Activated CD4-positive, alpha-beta T cell treated with anti-CD3 and anti-CD28 coated beads, Interleukin-2, amount 10 ng/mL, durations not matched to agents 24 days and 14 days (primary cell): Measurements from ENCODE around the gene DEPP1. TPM values are rescaled to one million over a fixed set of nuclear protein-coding genes. Genes with fewer than 3 reads are reported as not detected.

Experiments
- DNase-seq: peaks from one replicate; pipeline ENCODE4 v3.0.0; 2022
- H3K27ac Mint-ChIP-seq: one replicate; pipeline ENCODE4 v1.8.0; 2022; ENCODE audit warnings: mild to moderate bottlenecking, mixed read lengths
- H3K27me3 Mint-ChIP-seq: one replicate; pipeline ENCODE4 v1.8.0; 2022; ENCODE audit warnings: mixed read lengths
- H3K36me3 Mint-ChIP-seq: one replicate; pipeline ENCODE4 v1.8.0; 2022; ENCODE audit warnings: low read depth, mild to moderate bottlenecking, mixed read lengths
- H3K4me1 Mint-ChIP-seq: one replicate; pipeline ENCODE4 v1.8.0; 2021; ENCODE audit warnings: mixed read lengths
- H3K4me3 Mint-ChIP-seq: one replicate; pipeline ENCODE4 v1.8.0; 2022; ENCODE audit warnings: mild to moderate bottlenecking, moderate library complexity, mixed read lengths
- H3K9me3 Mint-ChIP-seq: one replicate; pipeline ENCODE4 v1.8.0; 2021; ENCODE audit warnings: mixed read lengths
- intact Hi-C: fragments of 100-400 bp; cut with micrococcal nuclease; formaldehyde crosslinking; loops from one replicate; pipeline ENCODE4 v1.15.1; 2023
- total RNA-seq: library from RNA; stranded (reverse); gene quantifications from 2 replicates; pipeline ENCODE4 v1.2.3, GENCODE V29; 2022

DEPP1 gene
- total RNA-seq, 1 donor from 2014 or later: 3.3 TPM

- intact Hi-C loops: no loop called here
- no peaks in the 10 kb centered on the region for H3K9me3 Mint-ChIP-seq
These were observed 7.2 kb downstream of the DEPP1 start for GRCh38 chr10:44971434-44971833.

GRCh38 chr10:44970812-44971395, 7.7 kb downstream of the DEPP1 start:
- Mint-ChIP-seq H3K27me3 (no peaks in the 10 kb centered on the region), H3K4me1 (peaks cover 35% of the 10 kb centered on the region), H3K36me3 (no peaks in the 10 kb centered on the region), H3K9me3 (no peaks in the 10 kb centered on the region), H3K27ac (no peak overlapping the region), H3K4me3 (no peak overlapping the region)
- intact Hi-C loops: no loop called here
- no peak for DNase-seq

More at GRCh38 chr10:44971434-44971833, 7.2 kb downstream of the DEPP1 start:
- Mint-ChIP-seq H3K4me1 (peaks cover 31% of the 10 kb centered on the region), H3K27ac (no peak overlapping the region), H3K27me3 (no peaks in the 10 kb centered on the region), H3K36me3 (no peaks in the 10 kb centered on the region), H3K4me3 (no peak overlapping the region)
- DNase-seq: no peak

GRCh38 chr10:44969854-44970253, 8.8 kb downstream of the DEPP1 start:
- H3K4me3 Mint-ChIP-seq: no peak overlapping the region
- H3K9me3 Mint-ChIP-seq: no peaks in the 10 kb centered on the region
- H3K27me3 Mint-ChIP-seq: no peaks in the 10 kb centered on the region
- DNase-seq: no peak
- intact Hi-C loops: no loop called here
- H3K36me3 Mint-ChIP-seq: no peaks in the 10 kb centered on the region
- no peak overlapping the region for H3K27ac Mint-ChIP-seq
- H3K4me1 Mint-ChIP-seq: peaks cover 38% of the 10 kb centered on the region

GRCh38 chr10:44968500-44969400, 9.9 kb downstream of the DEPP1 start:
- intact Hi-C loops: no loop called here
- DNase-seq: no peak
- no peaks in the 10 kb centered on the region for H3K9me3 Mint-ChIP-seq
- no peaks in the 10 kb centered on the region for H3K27me3 Mint-ChIP-seq
- peak overlapping the region; percentile 45 for H3K27ac Mint-ChIP-seq
- no peaks in the 10 kb centered on the region for H3K36me3 Mint-ChIP-seq
- H3K4me1 Mint-ChIP-seq: peaks cover 36% of the 10 kb centered on the region
- peak overlapping the region; percentile 56 for H3K4me3 Mint-ChIP-seq

- Mint-ChIP-seq H3K36me3 (no peaks in the 10 kb centered on the region), H3K9me3 (no peaks in the 10 kb centered on the region), H3K27me3 (no peaks in the 10 kb centered on the region), H3K4me3 (peak overlapping the region; percentile 56), H3K27ac (peak overlapping the region; percentile 45), H3K4me1 (peaks cover 36% of the 10 kb centered on the region)
- no peak for DNase-seq
- intact Hi-C loops: no loop called here
These were observed 10.5 kb downstream of the DEPP1 start for GRCh38 chr10:44968091-44968490.

GRCh38 chr10:44967616-44968015, 11.0 kb downstream of the DEPP1 start:
- Mint-ChIP-seq H3K36me3 (no peaks in the 10 kb centered on the region), H3K27me3 (no peaks in the 10 kb centered on the region), H3K9me3 (no peaks in the 10 kb centered on the region), H3K4me1 (peaks cover 36% of the 10 kb centered on the region), H3K4me3 (peak overlapping the region; percentile 56), H3K27ac (peak overlapping the region; percentile 45)
- DNase-seq: no peak
- intact Hi-C loops: no loop called here

- no peak overlapping the region for H3K4me3 Mint-ChIP-seq
- H3K27me3 Mint-ChIP-seq: no peaks in the 10 kb centered on the region
- H3K27ac Mint-ChIP-seq: no peak overlapping the region
- H3K9me3 Mint-ChIP-seq: no peaks in the 10 kb centered on the region
- intact Hi-C loops: no loop called here
- no peak for DNase-seq
- H3K4me1 Mint-ChIP-seq: peaks cover 36% of the 10 kb centered on the region
- H3K36me3 Mint-ChIP-seq: no peaks in the 10 kb centered on the region
These were observed 11.6 kb downstream of the DEPP1 start for GRCh38 chr10:44966816-44967509.

- no peak for DNase-seq
- Mint-ChIP-seq H3K9me3 (no peaks in the 10 kb centered on the region), H3K36me3 (no peaks in the 10 kb centered on the region), H3K27me3 (no peaks in the 10 kb centered on the region), H3K4me1 (peaks cover 36% of the 10 kb centered on the region), H3K4me3 (peak overlapping the region; percentile 37), H3K27ac (peak overlapping the region; percentile 65)
- intact Hi-C loops: no loop called here
These were observed 12.3 kb downstream of the DEPP1 start for GRCh38 chr10:44966129-44966815.

- H3K4me3 Mint-ChIP-seq: peak overlapping the region; percentile 37
- no peak for DNase-seq
- H3K4me1 Mint-ChIP-seq: peaks cover 36% of the 10 kb centered on the region
- H3K27me3 Mint-ChIP-seq: no peaks in the 10 kb centered on the region
- H3K9me3 Mint-ChIP-seq: no peaks in the 10 kb centered on the region
- peak overlapping the region; percentile 65 for H3K27ac Mint-ChIP-seq
- no peaks in the 10 kb centered on the region for H3K36me3 Mint-ChIP-seq
- intact Hi-C loops: no loop called here
These were observed 12.9 kb downstream of the DEPP1 start for GRCh38 chr10:44965651-44966097.

- Mint-ChIP-seq H3K4me1 (peaks cover 36% of the 10 kb centered on the region), H3K9me3 (no peaks in the 10 kb centered on the region), H3K27ac (no peak overlapping the region), H3K27me3 (no peaks in the 10 kb centered on the region), H3K36me3 (no peaks in the 10 kb centered on the region), H3K4me3 (no peak overlapping the region)
- no peak for DNase-seq
- intact Hi-C loops: no loop called here
These were observed 13.5 kb downstream of the DEPP1 start for GRCh38 chr10:44965104-44965503.

- no peak overlapping the region for H3K27ac Mint-ChIP-seq
- H3K27me3 Mint-ChIP-seq: no peaks in the 10 kb centered on the region
- no peaks in the 10 kb centered on the region for H3K9me3 Mint-ChIP-seq
- no peaks in the 10 kb centered on the region for H3K36me3 Mint-ChIP-seq
- intact Hi-C loops: no loop called here
- H3K4me3 Mint-ChIP-seq: no peak overlapping the region
- no peak for DNase-seq
- peaks cover 32% of the 10 kb centered on the region for H3K4me1 Mint-ChIP-seq
These were observed 14.6 kb downstream of the DEPP1 start for GRCh38 chr10:44963772-44964633.

GRCh38 chr10:44962870-44963738, 15.5 kb downstream of the DEPP1 start:
- Mint-ChIP-seq H3K9me3 (no peaks in the 10 kb centered on the region), H3K4me1 (peaks cover 32% of the 10 kb centered on the region), H3K27me3 (no peaks in the 10 kb centered on the region), H3K27ac (no peak overlapping the region), H3K4me3 (no peak overlapping the region), H3K36me3 (no peaks in the 10 kb centered on the region)
- DNase-seq: no peak
- intact Hi-C loops: no loop called here
